ENCODE data around the gene KCND2.

Gene KCND2

DNA sequence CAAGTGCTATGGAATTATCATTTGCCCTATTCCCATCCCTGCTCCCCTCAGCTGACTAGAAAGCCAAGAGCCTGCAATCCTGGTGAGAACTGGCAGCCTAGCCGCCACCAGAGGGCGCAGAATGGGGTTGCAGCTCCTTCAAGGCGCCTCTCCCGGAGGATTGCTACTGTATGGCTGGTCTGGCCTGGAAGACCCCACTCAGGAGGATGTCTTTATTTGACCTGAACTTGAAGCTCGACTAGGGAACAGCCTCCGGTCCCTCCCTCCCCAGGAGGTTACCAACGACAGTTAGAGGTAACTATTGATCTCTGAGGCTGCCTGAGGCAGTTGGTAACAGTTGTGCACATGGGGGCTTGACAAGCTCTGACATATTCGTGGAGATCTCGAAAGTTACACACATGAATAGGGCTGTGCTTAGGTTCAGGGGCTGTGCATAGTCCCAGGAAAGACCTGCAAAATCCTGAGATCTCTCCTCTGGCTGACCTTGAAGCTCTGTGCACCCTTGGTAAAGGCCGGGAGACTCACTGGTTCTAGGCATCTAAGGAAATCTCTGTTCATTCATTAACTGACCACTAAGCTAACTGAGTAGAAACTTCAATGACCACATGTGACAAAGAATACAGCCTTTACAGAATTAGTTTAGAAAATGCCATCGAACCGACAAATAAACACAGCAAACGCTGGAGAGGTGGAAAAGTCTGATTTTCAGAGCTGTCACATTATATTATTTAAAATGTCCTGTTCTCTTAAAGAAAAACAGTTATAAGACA lies 519.3 kb downstream of the KCND2 start:
- TF ChIP-seq FOXP2 (optimal IDR thresholded peaks at IDR 0.05; ENCODE audit: borderline replicate concordance, extremely low read depth, extremely low read length, insufficient read depth), result peak; percentile 23
- TF ChIP-seq POLR2AphosphoS5 (IDR thresholded peaks at IDR 0.05; ENCODE audit: low read depth, low read length), result no peak
- no peak for TF ChIP-seq TAF1 (IDR thresholded peaks at IDR 0.05; ENCODE audit: borderline replicate concordance, insufficient read depth, low read length)
- TF ChIP-seq, protein P1, sequence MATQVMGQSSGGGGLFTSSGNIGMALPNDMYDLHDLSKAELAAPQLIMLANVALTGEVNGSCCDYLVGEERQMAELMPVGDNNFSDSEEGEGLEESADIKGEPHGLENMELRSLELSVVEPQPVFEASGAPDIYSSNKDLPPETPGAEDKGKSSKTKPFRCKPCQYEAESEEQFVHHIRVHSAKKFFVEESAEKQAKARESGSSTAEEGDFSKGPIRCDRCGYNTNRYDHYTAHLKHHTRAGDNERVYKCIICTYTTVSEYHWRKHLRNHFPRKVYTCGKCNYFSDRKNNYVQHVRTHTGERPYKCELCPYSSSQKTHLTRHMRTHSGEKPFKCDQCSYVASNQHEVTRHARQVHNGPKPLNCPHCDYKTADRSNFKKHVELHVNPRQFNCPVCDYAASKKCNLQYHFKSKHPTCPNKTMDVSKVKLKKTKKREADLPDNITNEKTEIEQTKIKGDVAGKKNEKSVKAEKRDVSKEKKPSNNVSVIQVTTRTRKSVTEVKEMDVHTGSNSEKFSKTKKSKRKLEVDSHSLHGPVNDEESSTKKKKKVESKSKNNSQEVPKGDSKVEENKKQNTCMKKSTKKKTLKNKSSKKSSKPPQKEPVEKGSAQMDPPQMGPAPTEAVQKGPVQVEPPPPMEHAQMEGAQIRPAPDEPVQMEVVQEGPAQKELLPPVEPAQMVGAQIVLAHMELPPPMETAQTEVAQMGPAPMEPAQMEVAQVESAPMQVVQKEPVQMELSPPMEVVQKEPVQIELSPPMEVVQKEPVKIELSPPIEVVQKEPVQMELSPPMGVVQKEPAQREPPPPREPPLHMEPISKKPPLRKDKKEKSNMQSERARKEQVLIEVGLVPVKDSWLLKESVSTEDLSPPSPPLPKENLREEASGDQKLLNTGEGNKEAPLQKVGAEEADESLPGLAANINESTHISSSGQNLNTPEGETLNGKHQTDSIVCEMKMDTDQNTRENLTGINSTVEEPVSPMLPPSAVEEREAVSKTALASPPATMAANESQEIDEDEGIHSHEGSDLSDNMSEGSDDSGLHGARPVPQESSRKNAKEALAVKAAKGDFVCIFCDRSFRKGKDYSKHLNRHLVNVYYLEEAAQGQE (IDR thresholded peaks at IDR 0.05; ENCODE audit: insufficient read depth in 1 of 2, low read depth in 2 of 2, low read length in 2 of 2), result no peak
- no peak for TF ChIP-seq SIN3A (IDR thresholded peaks at IDR 0.05; ENCODE audit: borderline replicate concordance, insufficient read depth, low read length)

DNA sequence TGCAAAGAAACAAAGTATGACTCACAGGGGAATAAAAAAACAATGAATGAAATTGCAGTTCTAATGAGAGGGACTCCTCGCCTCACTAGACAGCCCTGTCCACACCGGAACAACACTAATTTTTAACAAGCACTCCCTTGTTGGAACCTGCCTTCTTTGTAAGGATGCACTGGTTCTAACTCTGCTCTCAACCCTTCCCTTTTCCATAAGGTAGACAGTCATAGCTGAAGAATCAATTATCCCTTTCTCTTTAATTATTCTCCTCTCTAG lies 519.8 kb downstream of the KCND2 start:
- TF ChIP-seq TAF1 (IDR thresholded peaks at IDR 0.05; ENCODE audit: borderline replicate concordance, insufficient read depth, low read length) (no peak), FOXP2 (optimal IDR thresholded peaks at IDR 0.05; ENCODE audit: borderline replicate concordance, extremely low read depth, extremely low read length, insufficient read depth) (no peak), POLR2AphosphoS5 (IDR thresholded peaks at IDR 0.05; ENCODE audit: low read depth, low read length) (no peak), SIN3A (IDR thresholded peaks at IDR 0.05; ENCODE audit: borderline replicate concordance, insufficient read depth, low read length) (no peak)
- TF ChIP-seq, protein P1 (IDR thresholded peaks at IDR 0.05; ENCODE audit: insufficient read depth in 1 of 2, low read depth in 2 of 2, low read length in 2 of 2), result no peak

DNA sequence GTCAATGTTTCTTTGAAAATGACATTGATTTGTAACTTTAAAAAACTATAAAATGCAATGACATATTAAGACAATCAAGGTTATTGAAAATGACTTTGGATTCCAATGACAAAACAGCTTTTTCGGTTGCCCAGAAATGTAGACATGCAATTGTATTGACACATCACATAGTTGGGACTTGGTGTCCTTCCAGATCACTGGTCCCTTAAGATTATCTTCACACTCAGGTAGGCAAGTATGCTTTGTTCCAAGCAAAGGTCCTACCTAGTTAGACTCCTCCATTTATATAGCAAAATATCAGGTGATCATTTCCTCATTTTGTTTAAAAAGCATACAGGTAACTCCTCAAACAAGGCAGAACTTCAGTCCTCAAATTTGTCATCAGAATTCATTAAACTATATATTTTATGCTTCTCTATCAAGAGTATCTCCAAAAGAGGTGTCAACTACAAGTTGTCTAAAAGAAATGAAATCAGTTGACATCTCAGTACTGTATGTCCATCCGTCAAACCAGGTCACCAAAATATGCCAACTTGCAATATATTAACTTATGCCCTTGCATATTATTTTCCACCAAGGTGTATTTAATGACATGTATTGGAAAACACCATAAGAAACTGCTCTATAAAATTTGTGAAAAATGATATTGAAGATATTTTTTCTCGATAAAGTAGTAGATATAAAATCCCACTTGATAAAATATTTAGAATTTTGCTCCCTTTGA lies 520.4 kb downstream of the KCND2 start:
- TF ChIP-seq TAF1 (IDR thresholded peaks at IDR 0.05; ENCODE audit: borderline replicate concordance, insufficient read depth, low read length) (no peak), SIN3A (IDR thresholded peaks at IDR 0.05; ENCODE audit: borderline replicate concordance, insufficient read depth, low read length) (no peak), FOXP2 (optimal IDR thresholded peaks at IDR 0.05; ENCODE audit: borderline replicate concordance, extremely low read depth, extremely low read length, insufficient read depth) (no peak), POLR2AphosphoS5 (IDR thresholded peaks at IDR 0.05; ENCODE audit: low read depth, low read length) (no peak)
- TF ChIP-seq, protein P1 (IDR thresholded peaks at IDR 0.05; ENCODE audit: insufficient read depth in 1 of 2, low read depth in 2 of 2, low read length in 2 of 2), result no peak

DNA sequence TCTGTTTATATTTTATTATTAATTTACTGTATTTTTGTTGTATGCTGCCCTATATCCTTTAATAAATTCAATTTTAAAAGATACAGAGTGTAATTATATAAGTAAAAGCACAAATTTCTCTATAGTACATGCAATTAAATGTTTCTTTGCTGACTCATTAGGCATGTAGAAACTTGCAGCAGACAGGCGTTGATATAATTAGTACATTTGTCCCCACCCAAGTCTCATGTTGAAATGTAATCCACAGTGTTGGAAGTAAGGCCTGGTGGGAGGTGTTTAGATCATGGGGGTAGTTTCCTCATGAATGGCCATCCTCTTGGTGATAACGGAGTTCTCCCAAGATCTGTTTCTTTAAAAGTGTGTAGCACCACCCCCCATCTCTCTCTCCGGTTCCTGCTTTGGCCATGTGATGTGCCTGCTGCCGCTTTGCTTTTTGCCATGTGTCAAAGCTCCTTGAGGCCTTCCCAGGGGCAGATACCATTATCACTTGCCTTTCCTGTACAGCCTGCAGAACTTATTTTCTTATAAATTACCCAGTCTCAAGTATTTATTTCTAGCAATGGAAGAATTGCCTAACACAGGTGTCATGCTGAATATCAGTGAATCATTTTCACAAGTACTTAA lies 521.2 kb downstream of the KCND2 start:
- TF ChIP-seq SIN3A (IDR thresholded peaks at IDR 0.05; ENCODE audit: borderline replicate concordance, insufficient read depth, low read length) (no peak), FOXP2 (optimal IDR thresholded peaks at IDR 0.05; ENCODE audit: borderline replicate concordance, extremely low read depth, extremely low read length, insufficient read depth) (no peak), TAF1 (IDR thresholded peaks at IDR 0.05; ENCODE audit: borderline replicate concordance, insufficient read depth, low read length) (no peak), POLR2AphosphoS5 (IDR thresholded peaks at IDR 0.05; ENCODE audit: low read depth, low read length) (no peak)
- TF ChIP-seq, protein P1 (IDR thresholded peaks at IDR 0.05; ENCODE audit: insufficient read depth in 1 of 2, low read depth in 2 of 2, low read length in 2 of 2), result no peak

All from PFSK-1 (cell line).